ENCODE measurements around the gene BMP6.

Gene BMP6

GRCh38 chr6:7785243-7786035 is 59.5 kb downstream of the BMP6 start:
- TF ChIP-seq, protein P1, sequence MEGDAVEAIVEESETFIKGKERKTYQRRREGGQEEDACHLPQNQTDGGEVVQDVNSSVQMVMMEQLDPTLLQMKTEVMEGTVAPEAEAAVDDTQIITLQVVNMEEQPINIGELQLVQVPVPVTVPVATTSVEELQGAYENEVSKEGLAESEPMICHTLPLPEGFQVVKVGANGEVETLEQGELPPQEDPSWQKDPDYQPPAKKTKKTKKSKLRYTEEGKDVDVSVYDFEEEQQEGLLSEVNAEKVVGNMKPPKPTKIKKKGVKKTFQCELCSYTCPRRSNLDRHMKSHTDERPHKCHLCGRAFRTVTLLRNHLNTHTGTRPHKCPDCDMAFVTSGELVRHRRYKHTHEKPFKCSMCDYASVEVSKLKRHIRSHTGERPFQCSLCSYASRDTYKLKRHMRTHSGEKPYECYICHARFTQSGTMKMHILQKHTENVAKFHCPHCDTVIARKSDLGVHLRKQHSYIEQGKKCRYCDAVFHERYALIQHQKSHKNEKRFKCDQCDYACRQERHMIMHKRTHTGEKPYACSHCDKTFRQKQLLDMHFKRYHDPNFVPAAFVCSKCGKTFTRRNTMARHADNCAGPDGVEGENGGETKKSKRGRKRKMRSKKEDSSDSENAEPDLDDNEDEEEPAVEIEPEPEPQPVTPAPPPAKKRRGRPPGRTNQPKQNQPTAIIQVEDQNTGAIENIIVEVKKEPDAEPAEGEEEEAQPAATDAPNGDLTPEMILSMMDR (IDR thresholded peaks at IDR 0.05; ENCODE audit: control insufficient read depth, insufficient read depth, low read depth, low read length, missing control alignments): no peak
- no peak overlapping the region for H3K4me3 ChIP-seq (ENCODE audit: control insufficient read depth, low read depth, low read length)
- DNase-seq (ENCODE audit: low read depth): no peak

- no peak overlapping the region for H3K4me3 ChIP-seq (ENCODE audit: control insufficient read depth, low read depth, low read length)
- DNase-seq (ENCODE audit: low read depth): no peak
- TF ChIP-seq, protein P1 (IDR thresholded peaks at IDR 0.05; ENCODE audit: control insufficient read depth, insufficient read depth, low read depth, low read length, missing control alignments): no peak
These were observed 60.3 kb downstream of the BMP6 start for GRCh38 chr6:7786214-7786661.

- DNase-seq (ENCODE audit: low read depth): peak; percentile 64
- no peak overlapping the region for H3K4me3 ChIP-seq (ENCODE audit: control insufficient read depth, low read depth, low read length)
- TF ChIP-seq, protein P1 (IDR thresholded peaks at IDR 0.05; ENCODE audit: control insufficient read depth, insufficient read depth, low read depth, low read length, missing control alignments): no peak
These were observed 61.3 kb downstream of the BMP6 start for GRCh38 chr6:7787137-7787608.

GRCh38 chr6:7787731-7788130 is 61.8 kb downstream of the BMP6 start:
- TF ChIP-seq, protein P1 (IDR thresholded peaks at IDR 0.05; ENCODE audit: control insufficient read depth, insufficient read depth, low read depth, low read length, missing control alignments): no peak
- DNase-seq (ENCODE audit: low read depth): no peak
- no peak overlapping the region for H3K4me3 ChIP-seq (ENCODE audit: control insufficient read depth, low read depth, low read length)

DNA sequence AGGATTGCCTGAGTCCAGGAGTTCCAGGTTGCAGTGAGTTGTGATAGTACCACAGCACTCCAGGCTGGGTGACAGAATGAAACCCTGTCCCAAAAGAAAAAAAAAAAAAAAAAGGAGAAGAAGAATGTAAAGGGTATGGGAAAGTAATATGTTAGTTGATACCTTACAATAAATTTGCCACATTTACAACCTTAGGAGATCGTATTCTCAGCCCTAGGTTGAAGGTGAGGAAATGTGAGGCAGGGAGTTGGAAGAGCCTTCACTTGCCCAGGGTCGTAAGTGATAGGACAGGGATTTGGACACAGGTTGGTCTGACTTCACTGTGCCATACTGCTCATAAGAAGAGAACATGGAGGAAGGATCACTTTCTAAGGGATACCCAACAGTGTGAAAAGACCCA is 68.6 kb downstream of the BMP6 start:
- H3K4me3 ChIP-seq (ENCODE audit: control insufficient read depth, low read depth, low read length): no peak overlapping the region
- TF ChIP-seq, protein P1 (IDR thresholded peaks at IDR 0.05; ENCODE audit: control insufficient read depth, insufficient read depth, low read depth, low read length, missing control alignments): no peak
- no peak for DNase-seq (ENCODE audit: low read depth)

- H3K4me3 ChIP-seq (ENCODE audit: control insufficient read depth, low read depth, low read length): no peak overlapping the region
- DNase-seq (ENCODE audit: low read depth): no peak
- TF ChIP-seq, protein P1 (IDR thresholded peaks at IDR 0.05; ENCODE audit: control insufficient read depth, insufficient read depth, low read depth, low read length, missing control alignments): no peak
These were observed 71.5 kb downstream of the BMP6 start for GRCh38 chr6:7797386-7797785.

Data from AG09309 (cell line).